ENCODE measurements around the gene TMX3. TPM values are rescaled to one million over a fixed set of nuclear protein-coding genes. Genes with fewer than 3 reads are reported as not detected.

Gene TMX3
- total RNA-seq, 1 experiment from 2014 or later = 39.5 TPM

GRCh38 chr18:68759308-68759707 lies 44.4 kb upstream of the TMX3 start:
- WGBS (ENCODE audit: extremely low coverage, insufficient read length, low lambda C conversion rate) = no CpG with 5 or more reads among the region's 2 CpGs
- H3K4me1 ChIP-seq (ENCODE audit: insufficient read depth, low read length) = no peaks in the 10 kb centered on the region
- H3K14ac ChIP-seq (ENCODE audit: insufficient read depth, low read length) = no peak overlapping the region
- H2BK5ac ChIP-seq (ENCODE audit: insufficient read length, low read length) = no peak overlapping the region
- no peak overlapping the region for H3K27ac ChIP-seq (ENCODE audit: insufficient read length, low read depth, low read length)
- no peak overlapping the region for H4K91ac ChIP-seq (ENCODE audit: insufficient read length, low read depth, low read length)
- H2BK20ac ChIP-seq (ENCODE audit: low read depth, low read length, poor library complexity, severe bottlenecking) = no peak overlapping the region
- Mint-ChIP-seq H3K4me3 (no peak overlapping the region), H3K27ac (no peak overlapping the region), H3K27me3 (ENCODE audit: low read depth) (no peaks in the 10 kb centered on the region), H3K9me3 (peaks cover 4 to 10% of the 10 kb centered on the region in 2 experiments; a peak in 4 of 5 replicates), H3K4me1 (no peaks in the 10 kb centered on the region), H3K36me3 (ENCODE audit: insufficient read depth in 1 of 3, low read depth in 3 of 3) (peaks cover 2 to 9% (median 5%) of the 10 kb centered on the region in 3 experiments; a peak in 3 of 7 replicates)
- H3K23ac ChIP-seq (ENCODE audit: insufficient read length, low read depth, low read length) = no peak overlapping the region
- H3K79me1 ChIP-seq (ENCODE audit: insufficient read depth, low read depth, low read length, poor library complexity, severe bottlenecking) = no peaks in the 10 kb centered on the region
- no peaks in the 10 kb centered on the region for H3K79me2 ChIP-seq (ENCODE audit: insufficient read depth, low read length)
- H2BK15ac ChIP-seq (ENCODE audit: low read depth, low read length) = no peak overlapping the region
- TF ChIP-seq CTCF (conservative IDR thresholded peaks at IDR 0.05) = no peak
- H4K20me1 ChIP-seq (ENCODE audit: control insufficient read depth, insufficient read depth, insufficient read length) = no peaks in the 10 kb centered on the region
- no peak overlapping the region for H2AK5ac ChIP-seq (ENCODE audit: insufficient read length, low read length)
- no peak overlapping the region for H3K9ac ChIP-seq (ENCODE audit: extremely low read depth, insufficient read length, low read length)
- no peaks in the 10 kb centered on the region for H3K9me3 ChIP-seq (ENCODE audit: control insufficient read depth, low read depth, low read length)
- no peak for DNase-seq
- no peak overlapping the region for H4K5ac ChIP-seq (ENCODE audit: insufficient read length, low read depth, low read length)
- no peak overlapping the region for H3T11ph ChIP-seq (ENCODE audit: low read length)
- H3K56ac ChIP-seq (ENCODE audit: insufficient read length, low read depth, low read length) = no peak overlapping the region
- H2BK12ac ChIP-seq (ENCODE audit: insufficient read length, low read depth, low read length) = no peak overlapping the region
- no peak overlapping the region for H3K4ac ChIP-seq (ENCODE audit: low read depth, low read length)
- no peak overlapping the region for H3K4me2 ChIP-seq (ENCODE audit: insufficient read depth, insufficient read length, low read length)
- no peak overlapping the region for H4K8ac ChIP-seq (replicated peaks; ENCODE audit: insufficient read length, low read depth, low read length)
- no peak overlapping the region for H2AFZ ChIP-seq (ENCODE audit: low read length)
- H3K23me2 ChIP-seq (ENCODE audit: insufficient read length, low read depth, low read length, poor library complexity, severe bottlenecking) = no peaks in the 10 kb centered on the region
- H3K18ac ChIP-seq (ENCODE audit: insufficient read length, low read depth, low read length) = no peak overlapping the region
- H2BK120ac ChIP-seq (ENCODE audit: low read depth, low read length, poor library complexity, severe bottlenecking) = no peak overlapping the region
- H3K27me3 ChIP-seq (ENCODE audit: insufficient read depth, low read length) = no peaks in the 10 kb centered on the region
